ENCODE measurements around the gene JCAD.
"Not testable (repeated sequence)": the region's sequence is repeated elsewhere in the genome, so short reads cannot be mapped to it uniquely, and the experiment has no call there.

JCAD gene

DNA sequence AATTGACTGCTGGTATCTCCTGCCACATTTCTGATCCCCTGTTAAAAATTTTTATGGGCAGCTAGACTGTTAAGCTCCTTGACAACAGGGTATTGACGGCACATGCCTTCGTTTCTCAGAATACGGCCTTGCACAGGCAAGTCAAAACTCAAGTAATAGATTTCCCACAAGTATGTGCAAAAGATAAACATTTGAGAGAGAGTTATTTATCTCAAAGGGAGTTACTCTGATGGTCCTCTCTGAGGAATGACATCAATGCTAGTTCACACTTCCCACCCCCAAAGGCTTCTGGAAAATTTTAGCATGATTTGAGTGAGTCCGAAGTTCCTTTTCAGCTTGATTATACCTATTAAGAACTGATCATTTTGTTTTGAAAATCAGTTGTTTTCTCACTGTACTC is 71.9 kb downstream of the JCAD start:
- no peak for DNase-seq (ENCODE audit: low read depth)

DNA sequence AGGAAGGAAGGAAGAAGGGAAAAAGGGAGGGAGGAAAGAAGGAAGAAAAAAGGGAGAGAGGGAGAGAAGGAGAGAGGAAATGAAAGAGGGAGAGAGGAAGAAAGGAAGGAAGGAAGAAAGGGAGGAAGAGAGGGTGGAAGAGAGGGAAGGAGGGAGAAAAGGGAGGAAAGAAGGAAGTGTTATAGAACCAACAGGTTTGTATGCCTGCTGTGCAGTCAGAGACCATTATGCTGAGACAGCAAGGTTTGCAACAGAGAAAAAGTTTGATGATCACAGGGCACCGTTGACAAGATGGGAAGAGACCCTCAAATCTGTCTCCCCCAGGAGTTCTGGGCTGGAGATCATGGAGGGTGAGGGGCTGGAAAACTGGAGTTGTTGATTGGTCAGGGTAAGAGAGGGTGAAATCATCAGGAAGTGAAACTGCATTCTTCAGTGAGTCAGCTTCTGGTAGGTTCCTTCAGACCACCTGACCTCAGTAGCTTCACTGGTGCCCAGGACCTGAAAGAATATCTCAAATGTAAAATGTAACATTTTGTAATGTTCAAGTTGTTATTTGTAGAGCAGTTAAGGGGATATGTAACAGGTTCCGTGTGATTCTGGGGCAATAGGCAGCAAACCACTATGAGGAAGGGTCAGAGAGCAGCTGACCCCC is 76.3 kb downstream of the JCAD start:
- no peak for DNase-seq (ENCODE audit: low read depth)

DNA sequence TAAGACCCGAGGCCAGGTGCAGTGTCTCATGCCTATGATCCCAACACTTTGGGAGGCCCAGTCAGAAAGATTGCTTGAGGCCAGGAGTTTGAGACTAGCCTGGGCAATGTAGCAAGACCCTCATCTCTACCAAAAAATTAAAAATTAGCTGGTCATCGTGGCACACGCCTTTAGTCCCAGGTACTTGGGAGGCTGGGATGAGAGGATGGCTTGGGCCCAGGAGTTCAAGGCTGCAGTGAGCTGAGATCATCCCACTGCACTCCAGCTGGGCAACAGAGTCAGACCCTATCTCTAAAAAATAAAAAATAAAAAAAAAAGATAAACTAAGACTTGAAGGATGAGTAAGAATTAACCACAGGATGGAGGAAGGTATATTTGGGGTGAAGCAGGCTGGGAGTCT is 77.9 kb downstream of the JCAD start:
- no peak for DNase-seq (ENCODE audit: low read depth)

DNA sequence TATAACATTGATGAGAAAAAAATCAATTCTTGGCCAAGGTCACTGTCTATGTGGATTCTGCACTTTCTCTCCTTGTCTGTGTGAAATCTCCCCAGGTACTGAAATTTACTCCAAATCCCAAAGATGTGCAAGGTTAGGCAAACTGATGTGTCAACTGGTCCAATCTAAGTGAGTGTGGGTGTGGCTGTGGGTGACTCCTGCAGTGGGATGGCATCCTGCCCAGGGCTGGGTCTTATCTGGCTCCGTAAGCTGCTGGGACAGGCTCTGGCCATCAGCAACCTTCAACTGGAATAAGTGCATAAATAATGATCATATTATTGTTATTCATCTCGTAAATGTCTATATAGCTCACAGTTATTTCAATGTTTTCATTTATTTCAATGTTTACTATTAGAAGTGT is 79.3 kb downstream of the JCAD start:
- DNase-seq (ENCODE audit: low read depth): no peak

DNA sequence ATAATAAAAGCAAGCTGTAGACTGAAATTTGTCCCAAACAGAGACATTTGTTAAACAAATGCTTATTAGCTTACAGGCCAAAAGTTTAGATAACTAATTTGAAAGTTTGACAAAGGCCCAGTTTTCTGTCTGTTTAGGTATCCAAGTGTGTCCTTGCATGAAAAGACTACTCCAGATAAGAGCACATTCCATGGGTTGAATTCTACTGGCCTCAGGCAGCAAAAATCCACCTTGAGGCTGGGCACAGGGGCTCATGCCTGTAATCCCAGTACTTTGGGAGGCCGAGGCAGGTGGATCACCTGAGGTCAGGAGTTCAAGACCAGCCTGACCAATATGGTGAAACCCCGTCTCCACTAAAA is 80.0 kb downstream of the JCAD start:
- not testable (repeated sequence) for DNase-seq (ENCODE audit: low read depth)

DNA sequence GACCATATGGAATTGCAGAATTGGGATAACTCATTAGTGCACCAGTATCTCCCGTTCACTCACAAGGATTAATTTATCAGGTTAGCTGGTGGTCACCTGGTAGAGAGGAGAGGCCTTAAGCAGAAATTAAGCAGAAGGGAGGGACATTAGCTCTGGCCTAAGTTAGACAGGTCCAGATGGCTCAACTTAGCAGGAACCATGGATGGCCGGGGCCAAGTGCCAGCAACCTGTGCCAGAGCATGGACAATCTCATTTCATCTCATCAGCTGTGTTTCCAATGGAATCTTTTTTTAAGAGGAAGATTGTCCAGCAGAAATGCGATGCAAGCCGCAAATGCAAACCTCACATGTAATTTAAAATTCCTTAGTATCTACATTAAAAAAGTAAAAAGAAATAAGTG is 82.2 kb downstream of the JCAD start:
- DNase-seq (ENCODE audit: low read depth): no peak

DNA sequence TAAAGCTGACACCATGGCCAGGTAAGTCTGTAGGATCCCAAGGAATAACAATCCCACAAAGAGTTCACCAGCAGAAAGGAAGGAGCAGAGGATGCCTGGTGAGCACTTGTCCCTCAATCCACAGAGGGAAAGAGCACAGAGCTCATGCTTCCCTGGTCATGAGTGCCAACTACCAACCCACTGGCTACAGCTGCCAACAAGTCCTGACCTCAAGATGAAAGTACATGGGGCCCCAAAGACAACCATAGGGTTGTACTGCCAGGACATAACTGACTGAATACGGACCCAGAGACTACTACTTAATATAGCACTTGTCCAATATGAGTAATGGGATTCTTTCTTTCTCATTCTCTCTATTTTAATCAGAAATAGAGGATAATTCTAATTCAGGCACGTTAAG is 83.3 kb downstream of the JCAD start:
- DNase-seq (ENCODE audit: low read depth): no peak

DNA sequence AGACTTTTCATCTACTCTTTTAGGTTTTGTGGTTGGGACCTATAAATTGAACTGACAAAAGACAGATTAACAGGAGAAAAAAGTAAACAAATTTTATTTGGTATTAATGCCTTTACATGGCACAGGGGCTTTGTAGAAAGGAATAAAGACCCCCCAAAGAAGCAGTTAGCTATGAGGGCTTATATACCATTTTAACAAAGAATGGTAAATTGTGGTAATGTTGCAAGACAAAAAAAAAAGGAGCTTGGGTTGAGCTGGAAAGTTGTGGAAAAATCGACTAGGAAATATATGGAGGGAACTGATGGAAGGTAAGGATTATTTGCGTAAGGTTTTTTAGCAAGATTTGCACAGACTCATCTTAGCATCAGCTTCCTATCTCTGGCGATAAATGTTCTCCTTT is 84.6 kb downstream of the JCAD start:
- no peak for DNase-seq (ENCODE audit: low read depth)

DNA sequence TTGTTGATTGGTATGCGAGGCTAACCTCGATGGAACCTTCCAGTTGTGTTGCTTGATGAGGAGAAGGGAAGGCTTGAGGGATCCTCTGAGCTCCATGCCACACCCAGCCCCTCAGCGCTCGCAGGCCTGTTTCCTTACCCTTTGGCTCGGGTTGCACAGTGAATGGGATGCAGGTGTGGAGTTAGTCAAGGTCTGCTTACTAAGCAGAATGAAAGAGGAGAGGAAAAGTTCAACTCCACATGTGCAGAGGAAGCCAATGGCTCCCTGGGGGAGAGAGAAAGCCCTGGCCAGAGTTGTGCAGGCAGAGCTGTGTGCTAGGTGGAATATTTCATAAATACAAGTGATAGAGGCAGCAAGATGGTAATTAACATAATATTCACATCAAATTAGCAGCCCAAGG is 85.5 kb downstream of the JCAD start:
- no peak for DNase-seq (ENCODE audit: low read depth)

DNA sequence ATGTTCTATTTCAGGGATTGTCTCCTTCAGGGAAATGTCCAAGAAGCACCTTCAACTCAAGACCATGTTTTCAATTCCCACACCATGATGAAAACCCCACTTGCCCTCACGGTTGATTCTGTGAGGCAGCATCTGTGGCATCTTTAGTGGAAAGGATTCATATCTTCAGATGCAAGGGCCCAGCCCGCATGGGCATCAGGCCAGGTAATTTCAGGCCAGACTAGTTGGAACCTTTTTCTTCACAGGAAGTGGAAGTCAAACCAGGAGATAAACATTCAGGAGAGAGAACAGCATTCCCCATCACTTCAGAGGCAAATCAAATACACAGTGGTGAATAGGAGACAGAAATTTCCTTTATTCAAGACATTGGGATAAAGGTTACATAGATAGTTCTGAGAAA is 88.8 kb downstream of the JCAD start:
- DNase-seq (ENCODE audit: low read depth): no peak

DNA sequence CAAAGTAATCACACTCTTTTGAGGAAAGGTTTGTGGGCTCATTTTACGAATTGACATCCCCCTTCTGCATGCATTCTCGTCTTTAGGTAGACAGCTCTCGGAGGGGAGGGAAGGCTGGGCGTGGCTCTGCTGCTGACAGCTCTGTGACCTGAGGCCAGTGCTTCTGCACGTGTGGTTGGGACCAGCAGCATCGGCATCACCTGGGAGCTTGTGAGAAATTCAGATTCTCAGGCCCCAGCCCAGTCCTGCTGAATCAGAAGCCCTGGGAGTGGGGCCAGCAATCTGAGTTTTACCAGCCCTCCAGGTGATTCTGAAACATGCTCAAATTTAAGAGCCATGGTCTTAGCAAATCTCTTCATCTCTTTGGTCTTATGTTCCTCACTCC is 89.4 kb downstream of the JCAD start:
- no peak for DNase-seq (ENCODE audit: low read depth)

DNA sequence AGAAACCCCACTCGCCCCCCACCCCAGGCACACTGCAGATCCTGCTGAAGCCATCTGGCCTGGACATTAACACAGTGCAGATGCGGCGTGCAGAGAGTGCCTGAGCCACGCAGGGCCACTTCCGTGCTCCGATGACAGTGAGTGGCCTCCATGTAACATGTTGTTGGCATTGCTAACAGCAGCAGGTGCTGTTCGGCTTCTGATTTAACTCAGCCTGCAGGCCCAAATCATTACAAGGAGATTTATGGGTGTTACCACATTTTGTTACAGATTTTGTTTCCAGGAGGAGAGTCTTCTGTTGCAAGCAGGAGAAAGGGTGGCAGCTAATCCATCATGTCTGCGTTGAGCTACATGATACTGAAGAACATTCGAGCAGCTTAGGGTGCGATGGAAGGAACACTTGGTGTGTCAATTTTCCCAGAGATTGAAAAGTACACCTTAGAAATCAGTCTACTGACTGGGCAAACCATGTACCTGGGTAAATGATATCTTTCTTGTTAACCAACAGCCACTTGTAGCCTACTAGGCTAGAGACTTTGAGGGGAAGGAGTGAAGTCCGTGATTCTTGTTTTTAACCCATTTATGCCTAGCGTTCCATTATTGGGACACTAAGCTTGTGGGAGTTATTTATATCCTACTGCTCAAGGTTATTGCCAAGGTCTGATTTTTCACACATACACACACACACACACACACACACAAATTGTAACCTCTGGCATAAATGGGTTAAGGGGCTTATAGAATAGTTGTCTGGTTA is 90.0 kb downstream of the JCAD start:
- no peak for DNase-seq (ENCODE audit: low read depth)

DNA sequence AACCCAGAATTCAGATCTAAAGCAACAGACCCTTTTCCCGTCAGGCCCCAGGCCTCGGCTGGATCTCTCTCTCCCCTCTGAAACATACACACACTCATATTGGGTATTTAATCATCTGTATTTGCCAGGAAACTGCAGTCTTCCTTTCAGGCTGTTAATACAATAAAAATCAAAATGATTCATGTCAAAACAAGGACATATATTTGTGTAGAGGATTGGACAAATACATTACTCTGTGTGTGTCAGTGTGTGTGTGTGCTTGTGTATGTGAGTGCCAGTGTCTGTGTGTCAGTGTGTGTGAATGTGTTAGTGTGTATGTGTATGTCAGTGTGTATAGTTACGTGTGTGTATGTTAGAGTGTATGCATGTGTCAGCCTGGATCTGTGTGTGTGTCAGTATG is 90.8 kb downstream of the JCAD start:
- no peak for DNase-seq (ENCODE audit: low read depth)

DNA sequence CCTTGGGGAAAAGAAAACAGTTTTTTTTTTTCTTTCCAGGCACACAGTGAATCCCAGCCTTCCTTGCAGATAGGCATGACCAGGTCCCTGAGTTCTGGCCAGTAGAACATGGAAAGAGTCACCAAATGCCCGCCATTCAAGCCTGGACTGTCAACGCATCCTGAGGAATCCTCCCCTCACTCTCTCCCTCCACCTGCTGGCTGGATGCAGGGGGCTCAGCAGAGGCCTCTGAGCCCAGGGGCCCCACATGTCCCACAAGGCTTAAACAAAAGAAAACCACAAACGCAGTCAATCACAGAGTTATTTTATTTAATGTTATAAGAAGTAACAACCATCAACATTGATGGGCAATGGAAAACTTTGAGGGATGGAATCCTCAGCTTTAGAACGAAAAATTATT is 93.1 kb downstream of the JCAD start:
- DNase-seq (ENCODE audit: low read depth): no peak
